GM18526 (cell line): ENCODE results near the gene CMIP.

Source experiments
- POLR2A ChIP-seq: IDR thresholded peaks from 3 replicates; pipeline ENCODE4 v1.6.1; 2011; ENCODE audit not compliant: insufficient read length; ENCODE audit errors: extremely low read depth

Gene CMIP

DNA sequence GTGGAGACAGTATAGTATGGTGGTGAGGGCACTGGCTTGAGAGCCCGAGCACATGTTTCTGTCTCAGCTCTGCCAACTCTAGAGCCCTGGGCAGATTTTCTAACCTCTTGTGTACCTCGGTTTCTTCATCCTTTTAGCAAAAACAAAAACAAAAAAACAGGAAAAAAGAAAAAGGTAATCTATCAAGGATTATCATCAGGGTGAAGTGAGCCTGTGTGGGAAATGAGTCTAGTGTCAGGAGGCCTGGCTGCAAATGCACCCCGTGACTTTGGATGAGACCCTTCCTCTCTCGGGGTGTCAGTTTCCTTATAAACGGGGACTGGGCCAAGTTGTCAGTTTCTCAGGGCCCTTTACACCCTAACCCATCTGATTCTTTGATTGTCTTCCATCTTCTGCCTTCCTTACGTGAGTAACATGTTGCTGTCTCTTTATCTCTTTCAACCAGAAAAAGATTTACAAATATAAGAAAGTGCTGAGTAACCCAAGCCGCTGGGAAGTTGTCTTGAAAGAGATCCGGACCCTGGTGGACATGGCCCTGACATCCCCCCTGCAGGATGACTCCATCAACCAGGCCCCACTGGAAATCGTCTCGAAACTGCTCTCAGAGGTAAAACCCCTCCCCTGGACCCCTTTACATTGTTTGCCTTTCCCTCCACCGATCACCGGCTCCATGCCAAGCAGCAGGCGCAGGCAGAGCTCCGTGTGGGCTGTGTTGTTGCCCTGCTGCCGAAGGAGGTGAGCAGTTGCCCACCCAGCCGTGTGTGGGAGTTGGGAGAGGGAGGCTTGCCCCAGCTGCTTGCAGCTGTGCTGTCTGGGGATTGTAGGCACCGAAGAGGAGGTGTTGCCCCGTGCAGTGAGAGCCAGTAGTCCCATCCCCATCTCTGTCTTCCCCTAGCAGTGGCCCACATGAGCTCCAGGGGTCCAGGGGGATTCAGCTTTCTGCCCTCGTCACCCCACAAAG is 207.4 kb downstream of the CMIP start:
- TF ChIP-seq POLR2A = no peak

DNA sequence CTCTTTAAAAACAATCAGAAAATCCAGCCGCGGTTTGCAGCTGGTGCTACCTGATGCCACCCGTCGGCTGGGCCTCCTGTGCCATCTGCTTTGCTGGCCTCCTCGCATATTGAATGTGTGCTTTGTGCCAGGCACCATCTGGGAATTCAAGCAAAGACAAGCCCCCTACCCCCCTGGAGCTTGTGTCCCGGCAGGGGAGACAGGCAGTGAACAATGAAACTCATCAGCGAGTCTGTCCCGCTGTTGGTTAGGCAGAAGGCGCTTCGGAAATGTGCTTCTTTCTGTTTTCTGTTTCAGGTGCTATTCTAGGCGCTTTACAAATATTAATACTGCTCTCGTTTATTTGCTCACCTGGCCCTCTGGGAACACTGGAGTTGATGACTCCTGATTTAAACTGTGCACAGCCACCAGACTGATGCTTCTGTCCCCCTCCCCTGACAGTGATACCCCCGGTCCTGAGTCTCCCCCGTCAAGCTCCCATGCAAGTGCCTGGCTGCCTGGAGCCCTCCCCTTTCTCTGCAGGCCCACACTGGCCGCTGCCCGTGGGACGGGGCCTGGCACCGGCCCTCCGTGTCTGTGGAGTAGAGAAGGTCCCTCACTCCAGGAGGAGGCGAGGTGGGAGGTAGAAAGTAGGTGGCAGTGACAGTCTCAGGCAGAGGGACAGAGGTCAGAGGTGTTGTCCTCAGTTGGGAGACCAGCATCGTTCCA is 208.3 kb downstream of the CMIP start:
- peak; percentile 26 for TF ChIP-seq POLR2A

DNA sequence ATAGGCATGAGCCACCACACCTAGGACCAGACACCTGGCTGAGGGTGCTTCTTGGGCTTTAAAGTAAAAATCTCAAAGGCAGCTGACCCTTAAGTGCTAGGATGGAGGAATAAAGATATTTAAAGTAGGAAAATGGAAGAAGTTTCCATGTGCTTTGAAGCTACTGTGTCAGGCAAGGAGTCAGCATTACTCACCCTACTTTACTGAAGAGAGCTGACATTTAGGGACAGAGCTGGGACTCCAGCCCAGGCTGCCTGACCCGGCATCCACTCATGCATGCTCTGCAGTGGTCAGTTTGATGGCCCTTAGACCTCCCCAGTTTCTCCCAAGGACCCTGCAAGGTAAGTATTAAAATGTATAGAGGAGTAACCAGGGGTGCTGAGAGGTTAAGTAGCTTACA is 209.7 kb downstream of the CMIP start:
- TF ChIP-seq POLR2A = no peak

DNA sequence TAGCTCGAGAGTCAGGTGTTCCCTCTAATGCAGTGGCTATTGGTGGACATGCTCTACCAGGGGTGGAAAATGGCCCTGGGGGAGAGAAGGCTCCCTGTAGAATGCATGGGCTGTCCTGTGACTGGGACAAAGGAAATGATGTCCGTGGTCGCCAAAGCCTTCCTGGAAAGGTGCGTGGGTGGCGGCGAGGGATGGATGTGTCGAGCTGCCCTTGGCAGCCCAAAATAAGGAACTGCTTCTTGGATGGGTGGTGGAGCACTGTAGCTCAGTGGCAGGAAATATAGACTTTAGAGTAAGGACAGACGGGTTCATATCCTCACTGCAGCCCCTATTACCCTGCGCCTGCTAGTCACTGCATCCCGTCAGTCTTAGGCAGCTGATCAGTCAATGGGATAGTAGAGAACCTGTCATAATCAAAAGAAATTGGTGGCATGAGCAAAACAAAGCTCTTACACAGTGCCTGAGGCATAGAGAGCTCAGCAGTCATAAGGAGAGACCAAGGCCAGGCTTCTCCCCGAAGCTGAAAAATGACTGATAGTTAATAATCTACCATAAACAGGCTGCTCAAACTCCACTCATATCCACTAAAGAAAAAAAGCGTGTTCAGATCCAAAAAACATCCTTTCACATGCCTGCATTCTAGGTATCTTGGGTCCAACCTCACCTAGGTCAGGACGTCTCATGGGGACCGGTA is 211.0 kb downstream of the CMIP start:
- TF ChIP-seq POLR2A = no peak

DNA sequence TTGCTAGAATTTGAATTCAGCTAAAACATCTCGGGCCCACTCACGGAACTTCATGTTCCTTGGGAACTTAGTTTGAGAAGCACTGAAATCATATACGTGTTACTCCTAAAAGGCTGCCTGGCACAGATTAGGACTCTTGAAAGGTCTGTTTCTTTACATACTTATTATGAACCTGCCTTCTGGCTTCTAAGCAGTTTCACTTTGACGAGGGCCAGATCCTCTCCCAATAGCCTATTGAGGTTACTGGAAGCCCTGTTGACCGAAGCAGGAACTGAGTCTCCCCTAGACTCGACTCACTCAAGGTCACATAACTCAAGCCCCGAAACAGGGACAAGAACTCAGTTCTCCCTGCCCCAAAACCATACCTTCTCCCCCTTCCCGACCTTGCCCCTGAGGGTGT is 212.6 kb downstream of the CMIP start:
- TF ChIP-seq POLR2A = no peak

DNA sequence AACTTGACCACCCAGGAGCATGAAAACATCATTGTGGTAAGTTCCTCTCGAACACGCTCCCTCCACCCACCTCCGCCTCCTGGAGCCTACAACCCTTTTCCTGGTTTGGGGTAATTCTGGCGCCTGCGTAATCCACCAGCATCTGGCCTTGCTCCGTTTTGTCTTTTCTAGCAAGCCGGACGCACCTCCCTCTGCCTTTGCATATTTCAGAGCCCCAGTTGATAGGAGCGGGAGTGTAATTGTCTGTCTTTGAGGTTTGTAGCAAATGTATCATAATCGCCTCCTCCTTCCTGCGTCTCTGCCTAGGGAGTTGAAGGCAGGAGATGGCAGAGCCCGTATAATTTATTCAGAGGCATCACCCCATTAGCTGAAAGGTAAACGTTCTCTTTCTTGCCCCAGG is 213.2 kb downstream of the CMIP start:
- TF ChIP-seq POLR2A = no peak

DNA sequence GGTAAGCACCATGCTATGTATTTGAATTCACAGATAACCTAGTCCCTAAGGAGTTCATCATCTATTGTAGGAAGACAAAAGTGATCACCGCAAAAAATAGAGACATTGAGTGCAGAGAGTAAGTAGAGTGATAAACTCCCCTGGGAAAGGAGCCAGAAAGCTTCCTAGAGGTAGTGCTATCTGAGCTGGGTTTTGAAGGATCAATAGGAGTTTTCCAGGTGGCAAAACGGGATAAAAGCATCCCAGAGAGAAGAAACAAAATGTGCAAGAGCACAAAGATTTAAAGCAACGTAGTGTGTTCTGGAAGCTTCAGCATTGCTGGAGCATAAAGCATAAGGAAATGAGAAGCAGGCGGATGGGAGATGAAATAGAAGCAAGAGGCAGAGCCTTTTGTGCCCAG is 213.8 kb downstream of the CMIP start:
- no peak for TF ChIP-seq POLR2A

DNA sequence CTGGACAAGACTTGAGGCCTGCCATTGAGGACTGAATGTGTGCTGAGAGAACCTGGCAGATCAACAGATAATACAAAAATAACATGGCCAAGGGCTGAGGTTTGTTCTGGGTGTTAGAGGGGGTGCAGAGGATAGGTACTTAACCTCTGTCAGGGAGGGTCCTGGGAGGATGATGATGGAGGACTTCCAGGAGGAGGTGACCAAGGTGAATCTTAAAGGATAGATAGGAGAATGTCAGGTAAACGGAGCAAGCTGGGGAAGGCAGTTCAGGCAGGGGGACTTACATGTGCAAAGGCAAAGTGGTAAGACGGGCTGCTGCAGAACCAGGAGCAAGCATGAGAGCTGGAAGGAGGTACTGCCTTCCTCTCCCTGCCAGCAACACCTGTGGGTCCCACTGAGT is 214.6 kb downstream of the CMIP start:
- no peak for TF ChIP-seq POLR2A

DNA sequence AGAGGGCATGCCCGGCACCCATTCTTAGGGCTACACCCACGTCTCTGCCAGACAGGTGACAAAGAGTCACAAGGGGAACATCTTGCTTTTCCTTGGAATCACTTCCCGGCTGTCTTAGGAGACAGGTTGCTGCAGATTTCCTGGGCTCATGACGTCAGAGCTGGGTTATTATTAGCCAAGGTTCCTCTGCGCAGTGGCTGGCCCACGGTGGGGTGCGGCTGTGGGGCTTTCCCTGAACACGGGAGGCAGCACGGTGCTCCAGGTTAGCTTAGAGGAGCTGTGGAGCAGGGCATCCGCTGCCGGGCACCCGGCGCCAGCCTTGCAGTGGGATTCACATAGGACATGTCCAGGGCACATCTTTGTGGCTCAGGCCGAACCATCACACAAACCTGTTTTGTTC is 216.5 kb downstream of the CMIP start:
- no peak for TF ChIP-seq POLR2A

DNA sequence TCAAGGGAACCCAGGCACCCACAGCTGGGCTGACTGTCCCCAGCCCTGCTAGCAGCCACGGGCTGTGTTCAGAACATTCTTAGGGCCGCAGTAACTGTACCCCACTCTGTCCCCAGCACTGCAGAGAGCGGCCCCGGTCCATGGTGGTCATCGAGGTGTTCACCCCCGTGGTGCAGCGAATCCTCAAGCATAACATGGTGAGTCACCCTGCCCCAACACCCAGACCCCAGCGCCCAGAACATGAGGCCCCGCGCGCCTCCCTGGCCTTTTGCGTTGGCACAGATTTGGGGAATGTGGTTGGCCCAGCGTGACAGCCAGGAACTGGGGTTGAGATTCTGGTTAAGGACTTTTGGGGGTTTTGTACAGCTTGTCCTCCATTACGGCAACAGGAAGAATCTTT is 219.5 kb downstream of the CMIP start:
- TF ChIP-seq POLR2A = no peak

DNA sequence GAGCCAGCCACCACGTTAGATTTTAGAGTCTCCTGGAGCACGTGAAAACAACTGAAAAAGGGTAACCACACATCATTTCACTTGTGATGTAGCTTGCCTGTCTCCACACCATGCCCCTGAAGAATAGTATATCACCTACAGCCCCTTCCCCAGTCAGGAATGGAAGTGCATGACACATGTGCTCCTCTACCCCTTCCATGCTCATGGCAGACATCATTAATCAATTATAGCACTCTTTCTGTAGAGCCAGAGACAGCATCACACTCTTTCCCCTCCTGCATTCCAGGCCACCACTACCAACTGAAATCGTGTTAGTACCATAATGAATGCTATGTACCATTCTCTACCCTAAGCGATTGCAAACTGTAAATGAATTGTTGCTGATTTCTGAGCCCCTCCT is 221.0 kb downstream of the CMIP start:
- no peak for TF ChIP-seq POLR2A

DNA sequence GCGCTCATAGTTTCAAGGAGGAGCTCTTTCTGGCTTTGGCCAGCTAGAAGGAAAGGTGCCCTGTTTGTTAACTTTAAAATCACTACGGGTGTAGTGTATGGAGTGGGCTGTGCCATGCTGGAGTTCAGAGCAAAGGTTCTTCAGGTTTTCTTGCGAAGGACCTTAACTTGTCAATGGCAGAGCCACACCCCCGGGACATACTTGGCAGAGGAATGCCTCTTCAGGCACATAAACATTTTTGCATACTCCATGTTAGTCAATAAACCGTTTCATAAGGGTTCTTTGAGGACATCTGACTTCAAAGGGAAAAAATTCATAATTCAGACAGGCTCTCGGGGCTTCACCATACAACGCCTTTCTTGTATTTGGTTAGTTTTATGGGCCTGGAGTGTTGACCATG is 221.5 kb downstream of the CMIP start:
- TF ChIP-seq POLR2A = no peak

DNA sequence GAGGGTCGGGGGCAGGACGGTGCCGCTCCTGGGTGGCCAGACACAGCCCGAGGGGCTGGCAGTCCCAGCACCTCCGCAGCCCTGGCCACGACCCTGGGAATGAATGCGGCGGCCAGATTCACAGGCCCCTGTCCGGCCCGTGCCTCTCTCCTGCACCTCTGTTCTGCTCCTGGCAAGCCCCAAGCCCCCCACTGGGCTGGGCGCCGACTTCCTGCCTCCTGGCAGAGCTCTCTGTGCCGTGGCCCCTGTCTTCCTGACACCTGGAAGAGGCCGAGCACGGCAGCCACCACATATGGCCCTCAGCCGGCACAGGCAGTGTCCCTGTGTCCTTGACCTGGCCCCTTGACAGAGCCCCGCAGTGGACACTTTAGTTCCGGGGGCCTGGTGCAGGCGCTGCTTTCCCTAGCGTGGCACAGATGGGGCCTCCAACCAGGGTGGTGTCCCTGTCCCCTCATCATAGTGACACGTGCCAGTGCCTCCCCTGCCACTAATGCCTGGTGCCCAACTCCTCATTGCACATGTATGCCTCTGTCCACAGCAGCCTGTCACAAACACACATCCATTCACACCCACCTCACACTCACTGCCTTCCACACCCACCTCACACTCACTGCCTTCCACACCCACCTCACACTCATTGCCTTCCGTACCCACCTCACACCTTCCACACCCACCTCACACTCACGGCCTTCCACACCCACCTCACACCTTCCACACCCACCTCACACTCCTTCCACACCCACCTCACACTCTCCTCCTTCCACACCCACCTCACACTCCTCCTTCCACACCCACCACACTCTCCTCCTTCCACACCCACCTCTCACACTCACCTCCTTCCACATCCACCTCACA is 223.9 kb downstream of the CMIP start:
- TF ChIP-seq POLR2A = no peak

DNA sequence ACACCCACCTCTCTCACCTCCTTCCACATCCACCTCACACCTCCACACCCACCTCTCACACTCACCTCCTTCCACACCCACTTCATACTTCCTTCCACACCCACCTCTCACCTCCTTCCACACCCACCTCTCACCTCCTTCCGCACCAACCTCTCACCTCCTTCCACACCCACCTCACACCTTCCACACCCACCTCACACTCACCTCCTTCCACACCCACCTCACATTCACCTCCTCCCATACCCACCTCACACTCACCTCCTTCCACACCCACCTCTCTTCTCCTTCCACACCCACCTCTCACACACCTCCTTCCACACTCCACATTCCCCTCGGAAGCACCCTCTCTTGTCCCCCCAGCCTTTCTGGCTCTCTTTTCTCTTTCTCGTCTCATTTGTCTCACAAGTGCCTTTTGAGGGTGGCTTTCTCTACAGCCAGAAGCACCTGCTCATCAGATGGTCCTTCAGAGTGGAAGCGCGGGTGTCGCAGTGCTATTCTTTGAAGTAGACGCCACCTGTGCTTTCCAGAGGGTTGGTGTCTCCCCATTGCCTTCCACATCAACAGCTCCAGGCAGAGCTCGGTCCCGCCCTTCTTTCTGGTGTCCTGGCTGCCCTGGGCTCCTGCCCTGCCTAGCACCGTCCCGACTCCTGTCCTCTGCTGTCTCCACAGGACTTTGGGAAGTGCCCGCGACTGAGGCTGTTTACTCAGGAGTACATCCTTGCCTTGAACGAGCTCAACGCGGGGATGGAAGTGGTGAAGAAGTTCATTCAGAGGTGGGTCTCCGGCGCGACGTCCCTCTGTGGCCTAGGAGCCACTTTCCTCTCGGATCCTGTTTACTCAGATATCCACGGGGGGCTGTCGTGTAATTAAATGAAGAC is 225.1 kb downstream of the CMIP start:
- no peak for TF ChIP-seq POLR2A
